Activated T-cell treated with anti-CD3 and anti-CD28 coated beads for 24 hours (primary cell): ENCODE measurements around the gene UQCRC1.

Source experiments
- DNase-seq: peaks from one replicate; pipeline ENCODE4 v3.0.0-alpha.2; 2020; ENCODE audit warnings: low read depth

The UQCRC1 gene

DNA sequence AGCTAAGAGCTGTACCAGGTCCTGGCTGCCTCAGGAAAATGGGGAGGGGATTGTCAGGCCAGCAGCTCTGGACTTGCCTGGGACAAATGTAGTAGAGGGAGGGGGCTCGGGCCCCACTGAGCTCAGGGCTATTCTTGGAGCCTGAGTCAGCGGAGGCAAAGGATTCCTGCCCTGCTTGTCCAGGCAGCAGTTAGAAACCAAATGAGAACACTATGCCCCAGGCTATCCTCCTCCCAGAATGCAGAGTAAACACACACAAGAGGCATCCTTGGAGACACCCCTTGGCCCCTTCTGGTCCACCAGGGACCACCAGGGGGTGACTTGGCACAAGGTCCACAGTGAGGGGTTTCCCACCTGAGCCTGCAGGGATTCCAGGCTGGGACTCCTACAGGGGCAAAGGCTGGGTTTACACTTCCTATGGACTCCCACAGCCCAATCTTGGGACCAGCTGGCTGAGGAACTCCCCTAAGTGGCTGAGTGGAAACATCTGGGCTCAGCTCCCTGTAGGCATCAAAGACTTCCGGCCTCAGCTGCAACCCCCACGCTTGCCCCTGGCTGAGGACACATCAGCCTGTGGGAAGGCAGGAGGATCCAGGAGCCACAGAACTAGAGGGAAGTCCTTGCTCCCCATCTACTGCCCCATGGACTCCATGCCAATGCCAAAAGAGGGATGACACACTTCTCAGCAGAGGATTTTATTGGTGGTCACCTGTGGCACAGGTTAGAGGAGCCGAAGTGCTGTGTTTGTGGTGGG is 10.9 kb downstream of the UQCRC1 start:
- DNase-seq, result no peak

DNA sequence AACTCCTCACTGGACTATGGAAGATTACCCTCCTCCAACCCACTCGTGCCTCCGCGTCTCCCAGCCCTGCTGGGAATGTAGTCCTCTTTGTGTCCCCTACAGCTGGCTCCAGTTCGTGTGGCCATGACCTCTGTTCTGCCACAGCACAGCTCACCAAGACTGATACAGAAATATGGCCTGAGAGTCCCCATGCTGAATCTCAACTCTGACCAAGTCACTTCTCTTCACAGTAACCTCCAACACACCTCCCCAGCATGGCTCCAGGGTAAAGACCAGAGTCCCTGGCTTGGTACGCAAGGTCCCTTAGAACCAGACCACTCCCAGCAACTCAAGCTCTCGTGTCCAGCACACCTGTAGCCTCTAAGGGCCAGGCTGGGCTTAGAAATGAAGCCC is 12.0 kb downstream of the UQCRC1 start:
- DNase-seq, result no peak

DNA sequence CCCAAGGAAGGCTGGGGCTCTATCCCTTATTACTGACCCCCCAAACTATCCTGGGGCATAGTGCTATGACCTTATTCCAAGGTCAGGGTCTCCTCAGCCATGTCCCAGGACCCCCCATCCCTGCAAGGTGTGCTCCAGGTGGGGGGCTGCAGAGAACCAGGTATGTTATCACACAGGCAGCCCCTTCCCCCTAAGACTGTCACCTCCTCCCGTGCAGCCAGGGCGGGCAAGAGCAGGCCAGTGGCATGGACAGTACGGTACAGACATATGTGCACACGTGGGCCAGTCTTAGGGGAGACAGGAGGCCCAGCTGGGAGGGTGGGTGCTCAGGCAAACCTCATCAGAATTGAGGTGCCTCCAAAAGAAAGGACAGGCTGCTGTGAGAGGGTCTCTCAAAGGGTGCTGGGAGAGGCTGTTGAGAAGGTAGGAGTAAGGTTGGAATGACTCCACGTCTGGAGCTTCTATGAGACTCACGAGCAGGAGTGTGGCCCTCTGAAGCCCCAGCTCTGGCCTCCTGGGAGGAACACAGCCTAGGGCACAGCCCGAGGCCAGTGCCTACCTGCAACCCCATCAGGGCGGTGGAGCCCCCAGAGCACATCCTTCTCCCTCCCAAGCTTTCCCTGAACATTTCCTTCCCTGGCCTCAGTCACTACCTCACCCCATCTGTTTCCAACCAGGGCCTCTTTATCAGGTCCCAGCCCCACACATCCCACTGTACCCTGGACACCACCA is 12.6 kb downstream of the UQCRC1 start:
- no peak for DNase-seq

GRCh38 chr3:48596157-48596556 is 13.3 kb downstream of the UQCRC1 start:
- DNase-seq, result no peak

DNA sequence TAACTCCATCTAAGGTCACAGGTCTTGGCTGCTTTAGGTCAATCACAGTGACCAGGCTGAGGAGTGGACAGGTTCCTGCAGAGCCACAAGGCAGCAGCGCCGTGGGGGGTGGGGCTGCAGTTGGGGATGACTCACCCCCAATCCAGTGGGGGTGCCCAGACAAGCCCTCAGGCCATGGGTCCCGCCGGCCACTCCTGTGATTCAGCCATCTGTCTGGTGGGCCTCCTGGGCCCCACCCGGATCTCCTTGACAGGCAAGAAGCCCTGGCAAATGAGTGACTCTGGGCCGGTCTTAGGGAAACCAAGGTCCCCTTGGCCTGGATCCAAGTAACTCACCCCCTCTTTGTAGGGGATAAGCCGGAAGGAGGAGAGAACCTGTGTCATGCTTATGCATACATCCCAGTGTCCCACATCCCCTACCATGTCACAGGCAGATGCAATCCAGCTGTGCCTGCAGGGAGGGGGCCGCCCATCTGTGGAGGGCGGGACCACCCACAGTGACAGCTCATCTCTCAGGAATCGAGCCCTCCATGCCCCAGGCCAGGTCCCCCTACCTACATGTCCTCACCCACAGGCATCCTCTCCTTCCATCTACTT is 13.8 kb downstream of the UQCRC1 start:
- no peak for DNase-seq

GRCh38 chr3:48595075-48595525 is 14.3 kb downstream of the UQCRC1 start, which contains the start of gene COL7A1:
TSS of gene COL7A1 (minus strand) at chr3:48595329. CDS start at chr3:48595159, 170 bp downstream.
- DNase-seq, result no peak

DNA sequence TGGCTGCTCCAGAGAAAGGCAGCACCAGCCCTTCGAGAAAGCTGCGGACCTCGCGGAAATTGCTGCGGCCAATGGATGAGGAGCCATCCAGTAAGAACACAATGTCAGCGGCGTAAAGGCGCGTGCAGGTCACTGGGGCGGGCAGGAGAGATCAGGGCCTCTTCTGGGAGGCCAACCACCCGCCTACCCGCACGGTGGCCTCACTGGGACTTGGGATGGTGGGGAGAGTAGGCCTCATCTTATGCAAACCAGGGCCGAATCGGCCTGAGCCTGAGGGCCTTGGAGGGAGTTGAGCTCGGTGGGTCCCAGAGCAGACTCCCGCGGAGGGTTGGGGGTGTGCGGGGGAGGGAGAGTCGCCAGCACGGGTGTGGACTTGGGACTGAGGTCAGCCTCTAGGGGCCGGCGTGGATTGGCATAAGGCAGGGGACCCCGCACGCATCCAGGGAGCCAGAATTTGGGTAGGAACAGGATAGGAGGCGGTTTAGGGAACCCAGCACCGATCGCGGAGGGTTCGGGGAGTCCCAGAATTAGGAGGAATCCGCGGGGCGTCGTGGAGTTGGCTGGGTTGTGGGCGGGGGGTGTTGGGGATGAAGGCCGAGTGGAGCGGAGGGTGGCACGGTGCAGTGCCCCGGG is 14.9 kb downstream of the UQCRC1 start:
- no peak for DNase-seq

DNA sequence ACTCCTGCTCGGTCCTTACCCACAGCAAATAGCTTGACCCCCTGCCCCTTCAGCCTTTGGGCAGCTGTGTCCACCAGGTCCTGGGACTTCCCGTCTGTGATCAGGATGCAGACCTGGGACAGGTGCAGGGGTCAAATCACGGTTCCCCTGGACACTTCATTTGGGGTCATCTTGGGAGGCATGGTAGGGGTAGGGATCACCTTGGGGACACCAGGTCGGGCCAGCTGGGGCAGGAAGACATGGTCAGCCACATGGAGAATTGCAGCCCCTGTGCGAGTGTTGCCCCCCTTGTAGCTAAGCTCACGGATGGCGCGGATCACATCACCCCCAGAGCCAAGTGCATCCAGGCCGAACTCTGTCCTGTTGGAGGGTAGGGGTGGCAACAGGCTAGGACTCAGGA is 16.1 kb downstream of the UQCRC1 start:
- DNase-seq, result no peak

- DNase-seq, result no peak
These were observed 16.8 kb downstream of the UQCRC1 start for GRCh38 chr3:48592519-48593087.

DNA sequence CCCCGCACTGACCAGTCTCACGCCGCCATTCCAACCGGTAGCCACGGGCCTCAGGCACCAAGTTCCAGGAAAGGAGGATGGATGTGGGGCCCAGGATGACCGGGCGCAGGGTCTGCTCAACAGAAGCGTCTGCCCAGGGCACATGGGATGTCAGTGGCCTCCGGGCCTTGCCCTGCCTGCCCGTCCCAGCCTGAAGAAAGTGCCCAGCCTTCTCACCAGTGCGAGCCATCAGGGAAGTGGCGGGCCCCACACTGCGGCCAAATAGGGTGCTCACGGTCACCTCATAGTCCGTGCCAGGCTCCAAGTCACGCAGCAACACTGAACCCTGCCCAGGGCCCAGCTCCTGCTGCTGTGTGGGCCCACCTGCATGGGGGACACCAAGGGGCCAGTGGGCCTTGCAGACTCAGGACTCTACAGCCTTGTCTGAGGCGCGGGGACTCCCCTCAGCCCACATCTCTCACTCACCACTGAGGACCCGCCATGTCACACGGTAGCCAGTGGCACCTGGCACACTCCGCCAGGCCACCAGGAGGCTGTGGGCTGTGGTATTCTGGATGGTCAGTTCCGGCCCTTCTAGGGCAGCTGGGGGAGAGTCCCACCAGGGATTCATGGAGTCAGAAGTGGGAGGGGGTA is 17.4 kb downstream of the UQCRC1 start:
- no peak for DNase-seq

DNA sequence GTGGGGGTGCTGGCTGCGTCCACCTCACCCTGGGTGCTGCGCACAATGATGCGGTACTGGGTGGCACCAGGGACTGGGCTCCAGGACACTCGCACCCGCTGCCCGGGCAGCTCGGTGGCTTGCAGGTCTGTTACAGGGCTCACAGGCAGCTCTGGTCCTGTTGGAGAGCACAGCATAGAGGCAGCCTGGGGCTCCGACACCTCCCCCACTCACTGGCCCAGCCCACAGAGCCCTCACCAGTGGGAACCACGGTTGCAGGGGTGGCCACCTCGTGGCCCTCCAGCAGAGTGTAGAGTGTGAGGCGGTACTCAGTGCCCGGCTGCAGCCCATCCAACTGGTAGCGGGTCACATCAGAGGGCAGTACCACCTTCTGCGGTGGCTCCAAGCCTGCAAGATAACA is 18.0 kb downstream of the UQCRC1 start:
- DNase-seq, result no peak

DNA sequence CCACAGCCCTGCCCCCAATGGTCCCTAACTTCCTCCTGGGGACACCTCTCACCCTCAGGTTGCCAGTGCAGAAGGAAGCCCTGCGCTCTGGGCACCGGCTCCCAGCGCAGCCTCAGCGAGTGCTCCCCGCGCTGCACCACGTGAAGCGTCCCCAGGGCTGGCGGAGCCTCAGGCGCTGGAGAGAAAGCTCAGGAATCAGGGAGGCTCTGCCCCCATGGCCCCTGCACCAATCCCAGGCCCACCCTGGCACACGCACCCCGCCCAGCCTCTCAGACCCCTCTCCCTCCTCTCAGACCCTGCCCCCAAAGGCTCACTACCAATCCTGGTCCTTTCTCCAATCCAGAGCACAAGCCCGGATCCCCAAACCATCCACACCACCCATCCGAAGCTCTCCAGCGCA is 21.2 kb downstream of the UQCRC1 start:
- DNase-seq, result no peak

DNA sequence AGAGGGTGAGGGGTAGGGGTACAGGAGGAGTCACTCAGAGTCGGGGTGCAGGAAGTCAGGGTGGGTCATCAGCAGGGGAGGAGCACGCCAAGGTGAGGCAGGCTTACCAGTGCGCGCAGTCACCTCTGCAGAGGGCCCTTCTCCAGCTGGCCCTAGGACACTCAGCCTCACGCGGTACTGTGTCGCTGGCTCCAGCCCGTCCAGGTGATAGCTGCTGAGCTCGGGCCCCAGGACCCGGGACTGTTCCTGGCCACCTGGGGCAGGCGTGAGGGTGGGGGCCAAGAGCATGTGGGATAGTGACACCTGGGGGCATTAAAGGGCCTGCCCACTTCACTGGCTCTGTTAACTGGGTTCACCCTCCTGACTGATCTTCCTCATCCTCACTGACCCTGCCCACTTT is 21.8 kb downstream of the UQCRC1 start:
- no peak for DNase-seq

DNA sequence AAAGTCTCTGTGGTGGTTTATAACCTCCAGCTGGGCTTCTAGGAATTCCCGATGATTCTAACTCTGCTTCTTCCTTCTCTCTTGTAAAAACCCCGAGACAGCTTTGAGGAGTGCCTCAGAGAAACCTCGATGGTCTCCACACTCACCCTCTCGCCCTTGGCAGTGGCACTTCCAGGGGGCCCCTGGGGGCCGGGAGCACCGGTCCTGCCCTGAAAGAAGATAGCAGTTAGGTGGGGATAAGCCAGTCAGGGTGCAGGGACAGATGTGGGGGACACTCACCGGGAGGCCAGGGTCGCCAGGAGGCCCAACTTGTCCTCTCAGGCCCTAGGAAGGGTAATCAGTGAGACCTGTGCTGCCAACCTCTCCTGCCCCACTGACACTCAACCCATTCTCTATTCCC is 24.0 kb downstream of the UQCRC1 start:
- DNase-seq, result no peak

DNA sequence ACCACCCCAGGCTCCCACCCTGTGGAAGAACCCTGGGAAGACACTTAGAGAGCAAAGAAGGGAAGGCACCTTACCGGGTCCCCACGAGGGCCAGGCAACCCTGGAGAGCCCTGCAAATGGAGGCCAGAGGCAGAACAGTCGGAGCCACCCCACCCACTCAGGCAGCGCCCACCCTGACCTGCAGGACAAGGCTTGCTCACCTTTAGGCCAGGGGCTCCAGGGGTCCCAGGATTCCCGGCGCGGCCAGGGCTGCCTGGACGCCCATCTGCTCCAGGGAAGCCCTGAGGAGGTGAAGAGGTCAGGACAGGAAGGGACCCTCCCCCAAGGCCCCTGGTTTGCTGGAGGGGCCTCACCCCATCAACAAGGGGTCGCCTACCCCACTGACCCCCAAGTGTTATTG is 24.6 kb downstream of the UQCRC1 start:
- DNase-seq, result no peak

DNA sequence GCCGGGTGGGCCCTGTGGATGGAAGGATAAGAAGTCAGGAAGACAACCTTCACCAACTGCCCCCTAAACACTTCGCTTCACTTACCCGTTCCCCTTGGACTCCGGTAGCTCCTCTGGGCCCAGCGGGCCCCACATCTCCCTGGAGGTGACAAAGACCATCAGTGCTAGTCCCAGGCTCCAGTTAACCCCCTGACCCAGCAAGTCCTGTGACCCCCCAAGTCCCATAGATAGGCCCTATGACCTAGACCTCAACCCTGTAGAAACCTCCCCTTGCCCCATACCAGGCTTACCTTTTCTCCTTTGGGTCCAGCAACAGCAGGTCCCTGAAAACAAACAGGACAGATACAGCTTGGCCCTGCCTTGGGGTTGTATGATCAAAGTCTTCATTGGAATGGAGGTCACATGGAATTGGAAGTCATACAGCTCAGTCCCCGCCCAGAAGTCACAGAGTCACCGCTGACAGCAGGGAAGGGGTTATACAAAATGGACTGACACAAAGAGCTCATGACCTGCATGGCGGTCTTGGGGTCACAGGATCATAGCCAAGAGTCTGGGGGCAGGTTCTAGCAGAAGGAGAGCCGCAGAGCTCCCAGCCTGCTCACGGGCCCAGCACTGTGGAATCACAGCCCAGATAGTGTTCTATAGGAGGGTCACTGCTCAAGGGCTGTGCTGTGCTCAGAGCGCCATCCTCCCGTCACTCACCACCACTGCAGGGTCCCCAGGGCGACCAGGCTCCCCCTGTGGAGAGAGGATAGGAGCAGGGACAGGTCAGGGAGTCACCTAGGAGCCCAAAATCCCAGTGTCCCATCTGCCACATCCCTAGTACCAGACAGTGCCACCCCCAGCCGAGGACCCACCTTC is 27.6 kb downstream of the UQCRC1 start:
- no peak for DNase-seq

DNA sequence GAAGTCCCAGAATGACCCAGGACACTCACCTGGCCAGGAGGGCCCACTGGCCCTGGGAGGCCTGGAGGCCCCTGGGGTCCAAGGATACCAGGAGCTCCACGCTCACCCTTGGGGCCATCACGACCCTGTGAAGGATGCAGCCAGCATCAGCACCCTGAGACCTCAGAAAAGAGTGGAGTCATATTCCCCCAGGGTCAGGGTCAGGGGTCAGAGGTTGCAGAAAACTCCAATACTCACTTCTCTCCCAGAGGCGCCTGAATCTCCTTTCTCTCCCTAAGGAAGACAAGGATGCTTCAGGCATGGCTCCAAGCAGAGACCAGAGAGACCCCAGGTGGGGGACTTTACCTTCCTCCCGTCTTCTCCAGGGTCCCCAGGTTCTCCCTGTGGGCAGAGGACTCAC is 32.8 kb downstream of the UQCRC1 start:
- DNase-seq, result no peak

- DNase-seq, result no peak
These were observed 34.1 kb downstream of the UQCRC1 start for GRCh38 chr3:48575366-48575765.

DNA sequence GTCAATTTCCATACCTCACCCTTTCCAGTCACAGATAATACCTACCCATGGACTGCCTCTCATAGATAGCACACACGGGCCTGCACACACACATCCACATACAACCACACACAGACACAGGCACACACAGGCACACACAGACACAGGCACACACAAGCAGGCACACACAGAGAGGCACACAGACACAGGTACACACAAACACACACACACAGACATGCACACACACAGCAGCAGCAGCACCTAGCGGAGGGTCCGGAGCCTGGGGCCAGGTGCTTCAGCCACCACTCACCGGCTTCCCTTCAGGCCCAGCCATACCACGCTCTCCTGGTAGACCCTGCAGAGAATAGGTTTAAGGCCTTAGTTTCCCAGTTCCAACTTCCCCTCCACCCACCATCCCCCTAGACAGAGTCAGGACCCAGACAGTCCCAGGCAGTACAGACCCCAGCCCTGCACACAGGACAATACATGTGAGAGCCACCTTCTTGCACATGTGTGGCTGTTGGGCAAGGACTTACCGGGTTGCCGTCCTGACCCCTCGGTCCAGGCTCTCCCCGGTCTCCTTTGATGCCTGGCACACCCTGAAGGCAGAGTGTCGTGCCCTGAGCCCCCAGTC is 35.4 kb downstream of the UQCRC1 start:
- DNase-seq, result no peak

DNA sequence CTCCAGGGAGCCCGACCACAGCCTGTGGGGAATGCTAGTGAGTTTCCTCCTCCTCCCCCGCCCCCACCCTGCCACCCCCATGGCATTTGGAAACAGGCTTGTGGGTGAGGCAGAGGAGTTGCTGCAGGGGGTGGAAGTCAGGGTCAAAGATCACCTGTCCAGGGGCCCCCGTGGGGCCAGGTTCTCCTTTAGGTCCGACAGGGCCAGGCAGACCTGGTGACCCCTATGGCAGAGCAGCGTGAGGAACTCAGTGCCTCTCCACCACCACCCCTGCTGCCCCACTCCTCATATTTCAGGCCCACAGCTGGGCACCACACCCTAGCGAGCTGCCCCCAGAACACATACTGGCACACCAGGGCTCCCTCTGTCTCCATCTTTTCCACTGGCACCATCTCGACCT is 36.9 kb downstream of the UQCRC1 start:
- no peak for DNase-seq
